DLD1 (cell line): ENCODE data around the gene EEF2.

Experiments
- in situ Hi-C: cut with HindIII; loops from 2 replicates; pipeline ENCODE4 v1.10.0; 2017; ENCODE audit warnings: low sequenced_read_pairs

Gene EEF2

GRCh38 chr19:3986260-3987041, 1.2 kb upstream of the EEF2 start:
- in situ Hi-C loops = loop anchor here (25.0 kb wide), 1 partner anchor 226 kb away; no protein-coding TSS in a partner anchor

GRCh38 chr19:3985643-3986259, 488 bp upstream of the EEF2 start:
- in situ Hi-C loops = loop anchor here (25.0 kb wide), 1 partner anchor 227 kb away; no protein-coding TSS in a partner anchor

- in situ Hi-C loops = loop anchor here (25.0 kb wide), 1 partner anchor 228 kb away; no protein-coding TSS in a partner anchor
Observed at GRCh38 chr19:3984584-3984907, 717 bp downstream of the EEF2 start.

GRCh38 chr19:3983936-3984583, 1.2 kb downstream of the EEF2 start:
- in situ Hi-C loops = loop anchor here (25.0 kb wide), 1 partner anchor 228 kb away; no protein-coding TSS in a partner anchor

- in situ Hi-C loops = loop anchor here (25.0 kb wide), 1 partner anchor 229 kb away; no protein-coding TSS in a partner anchor
Observed at GRCh38 chr19:3983542-3983914, 1.7 kb downstream of the EEF2 start.

GRCh38 chr19:3982701-3983541, 2.3 kb downstream of the EEF2 start:
- in situ Hi-C loops = loop anchor here (25.0 kb wide), 1 partner anchor 229 kb away; no protein-coding TSS in a partner anchor

- in situ Hi-C loops = loop anchor here (25.0 kb wide), 1 partner anchor 230 kb away; no protein-coding TSS in a partner anchor
Observed at GRCh38 chr19:3981736-3982681, 3.3 kb downstream of the EEF2 start.

GRCh38 chr19:3981373-3981735, 3.9 kb downstream of the EEF2 start:
- in situ Hi-C loops = loop anchor here (25.0 kb wide), 1 partner anchor 231 kb away; no protein-coding TSS in a partner anchor

GRCh38 chr19:3980353-3981251, 4.7 kb downstream of the EEF2 start:
- in situ Hi-C loops = loop anchor here (25.0 kb wide), 1 partner anchor 232 kb away; no protein-coding TSS in a partner anchor

- in situ Hi-C loops = loop anchor here (25.0 kb wide), 1 partner anchor 232 kb away; no protein-coding TSS in a partner anchor
Observed at GRCh38 chr19:3979674-3980352, 5.5 kb downstream of the EEF2 start.

GRCh38 chr19:3979289-3979673, 6.0 kb downstream of the EEF2 start:
- in situ Hi-C loops = loop anchor here (25.0 kb wide), 1 partner anchor 233 kb away; no protein-coding TSS in a partner anchor

GRCh38 chr19:3978145-3978544, 7.1 kb downstream of the EEF2 start:
- in situ Hi-C loops = loop anchor here (25.0 kb wide), 1 partner anchor 234 kb away; no protein-coding TSS in a partner anchor

GRCh38 chr19:3977242-3978143, 7.8 kb downstream of the EEF2 start:
- in situ Hi-C loops = loop anchor here (25.0 kb wide), 1 partner anchor 235 kb away; no protein-coding TSS in a partner anchor

GRCh38 chr19:3976495-3977241, 8.6 kb downstream of the EEF2 start:
- in situ Hi-C loops = loop anchor here (25.0 kb wide), 1 partner anchor 236 kb away; no protein-coding TSS in a partner anchor

GRCh38 chr19:3975637-3976087, 9.6 kb downstream of the EEF2 start:
- in situ Hi-C loops = loop anchor here (25.0 kb wide), 1 partner anchor 237 kb away; no protein-coding TSS in a partner anchor

GRCh38 chr19:3975144-3975543, 10.1 kb downstream of the EEF2 start:
- in situ Hi-C loops = loop anchor here (25.0 kb wide), 1 partner anchor 237 kb away; no protein-coding TSS in a partner anchor
